IMR-90 (cell line): ENCODE data around the gene ELAVL1. TPM values are rescaled to one million over a fixed set of nuclear protein-coding genes. Genes with fewer than 3 reads are reported as not detected.
A peak's percentile ranks its signal among the peaks of the same experiment; 100 is the strongest.

Source experiments
- ATAC-seq: fragments of 200-7000 bp; cut with Tn5 transposase; 2 replicates; pipeline ENCODE4 v1.9.1; 2020; ENCODE audit warnings: low read depth, mild to moderate bottlenecking, moderate library complexity
- BruUV-seq: library from RNA; stranded (reverse); fragments of 400-500 nt; replicated peaks from 2 replicates; lab custom pipeline; 2021; lab: Mats Ljungman, UMichigan
- CTCF ChIA-PET: fragments of 300-600 bp; formaldehyde crosslinking; extraction: SDS; loops from one replicate; lab custom pipeline; 2021; ENCODE audit warnings: antibody characterized with exemption; lab: Yijun Ruan, JAX
- POLR2A ChIA-PET: fragments of 300-600 bp; sonication (Branson Sonifier 250); formaldehyde crosslinking; loops from one replicate; lab custom pipeline; 2022; ENCODE audit warnings: antibody characterized with exemption; ENCODE audit not compliant: unreplicated experiment; lab: Charles Lee
- DNase-seq: peaks from one replicate; pipeline ENCODE4 v3.0.0; 2013
- H2AFZ ChIP-seq: replicated peaks from 2 replicates; pipeline ENCODE3; 2013; ENCODE audit warnings: low read length, mild to moderate bottlenecking; ENCODE audit not compliant: poor library complexity
- H2AK5ac ChIP-seq: 2 replicates; pipeline ENCODE4 v1.6.1; 2013; ENCODE audit warnings: low read depth, low read length, inconsistent platforms
- H2AK9ac ChIP-seq: replicated peaks from 2 replicates; pipeline ENCODE3; 2013; ENCODE audit warnings: mild to moderate bottlenecking, low read depth, low read length, moderate library complexity; ENCODE audit not compliant: poor library complexity
- H2BK120ac ChIP-seq: 2 replicates; pipeline ENCODE4 v1.6.1; 2013; ENCODE audit warnings: low read depth, low read length, inconsistent platforms
- H2BK15ac ChIP-seq: 3 replicates; pipeline ENCODE4 v1.6.1; 2013; ENCODE audit warnings: low read depth, low read length, inconsistent platforms
- H2BK20ac ChIP-seq: 2 replicates; pipeline ENCODE4 v1.6.1; 2013; ENCODE audit warnings: low read depth, mild to moderate bottlenecking, inconsistent platforms, low read length, moderate library complexity
- H2BK5ac ChIP-seq: 2 replicates; pipeline ENCODE4 v1.6.1; 2013; ENCODE audit warnings: mild to moderate bottlenecking, low read depth, low read length, inconsistent platforms; ENCODE audit not compliant: poor library complexity, severe bottlenecking
- H3K14ac ChIP-seq: replicated peaks from 2 replicates; pipeline ENCODE4 v1.6.1; 2013; ENCODE audit warnings: low read depth, low read length, inconsistent platforms
- H3K18ac ChIP-seq: 2 replicates; pipeline ENCODE4 v1.6.1; 2013; ENCODE audit warnings: low read depth, low read length, control low read depth
- H3K23ac ChIP-seq: 2 replicates; pipeline ENCODE4 v1.6.1; 2013; ENCODE audit warnings: low read depth, low read length, inconsistent platforms
- H3K27ac ChIP-seq: 2 replicates; pipeline ENCODE4 v1.5.1; 2013; ENCODE audit warnings: mild to moderate bottlenecking, control low read depth, low read length; ENCODE audit not compliant: insufficient read depth
- H3K27me3 ChIP-seq: 2 replicates; pipeline ENCODE4 v1.6.1; 2013; ENCODE audit warnings: low read length; ENCODE audit not compliant: control insufficient read depth, insufficient read depth
- H3K36me3 ChIP-seq: 2 replicates; pipeline ENCODE4 v1.6.1; 2013; ENCODE audit warnings: low read length, mixed read lengths; ENCODE audit not compliant: control insufficient read depth, insufficient read depth
- H3K4ac ChIP-seq: 2 replicates; pipeline ENCODE4 v1.6.1; 2013; ENCODE audit warnings: low read depth, low read length, inconsistent platforms
- H3K4me1 ChIP-seq: 2 replicates; pipeline ENCODE4 v1.6.1; 2013; ENCODE audit warnings: low read length, mixed read lengths; ENCODE audit not compliant: control insufficient read depth, insufficient read depth
- H3K4me2 ChIP-seq: 2 replicates; pipeline ENCODE4 v1.6.1; 2013; ENCODE audit warnings: low read depth, mild to moderate bottlenecking, control low read depth, low read length, moderate library complexity
- H3K4me3 ChIP-seq: 2 replicates; pipeline ENCODE4 v1.5.1; 2013; ENCODE audit warnings: low read depth, mild to moderate bottlenecking, control low read depth, low read length, moderate library complexity; ENCODE audit not compliant: insufficient read depth
- H3K56ac ChIP-seq: 2 replicates; pipeline ENCODE4 v1.6.1; 2013; ENCODE audit warnings: low read length, inconsistent platforms; ENCODE audit not compliant: insufficient read depth; ENCODE audit errors: extremely low read depth
- H3K79me1 ChIP-seq, 2 experiments: 2 replicates each; pipeline ENCODE4 v1.6.1; 2013; ENCODE audit warnings: low read length in 2 of 2, inconsistent platforms in 1 of 2, low read depth in 1 of 2
- H3K9ac ChIP-seq: 2 replicates; pipeline ENCODE4 v1.6.1; 2013; ENCODE audit warnings: low read depth, low read length, control low read depth
- H3K9me1 ChIP-seq: 2 replicates; pipeline ENCODE4 v1.6.1; 2013; ENCODE audit warnings: low read length, inconsistent platforms; ENCODE audit not compliant: insufficient read depth
- H3K9me3 ChIP-seq: 2 replicates; pipeline ENCODE4 v1.6.1; 2013; ENCODE audit warnings: low read length; ENCODE audit not compliant: control insufficient read depth, insufficient read depth
- H4K20me1 ChIP-seq: 2 replicates; pipeline ENCODE4 v1.6.1; 2013; ENCODE audit warnings: low read length, inconsistent platforms; ENCODE audit not compliant: insufficient read depth
- H4K5ac ChIP-seq: 2 replicates; pipeline ENCODE4 v1.6.1; 2013; ENCODE audit warnings: mild to moderate bottlenecking, low read depth, low read length, control low read depth
- H4K8ac ChIP-seq, 2 experiments: 2 replicates each; pipeline ENCODE4 v1.6.1; 2013; ENCODE audit warnings: low read depth in 2 of 2, low read length in 2 of 2, control low read depth in 1 of 2, inconsistent platforms in 1 of 2
- H4K91ac ChIP-seq: 2 replicates; pipeline ENCODE4 v1.6.1; 2013; ENCODE audit warnings: low read depth, low read length, inconsistent platforms; ENCODE audit not compliant: insufficient read depth
- BHLHE40 ChIP-seq: fragments of 150-350 bp; IDR thresholded peaks from 2 replicates; pipeline ENCODE4 v1.6.1; 2016; ENCODE audit warnings: mild to moderate bottlenecking, low read depth, low read length
- CEBPB ChIP-seq: IDR thresholded peaks from 2 replicates; pipeline ENCODE4 v1.6.1; 2012; ENCODE audit warnings: low read depth, low read length, improper control_type of control experiment
- CHD1 ChIP-seq: IDR thresholded peaks from 2 replicates; pipeline ENCODE4 v1.6.1; 2012; ENCODE audit warnings: low read depth, low read length, improper control_type of control experiment
- CTCF ChIP-seq: conservative IDR thresholded peaks from 2 replicates; pipeline ENCODE4 v1.5.1; 2012; ENCODE audit warnings: mild to moderate bottlenecking, low read depth, low read length, improper control_type of control experiment
- FOS ChIP-seq: fragments of 150-350 bp; IDR thresholded peaks from 2 replicates; pipeline ENCODE4 v1.6.1; 2016; ENCODE audit warnings: low read depth, low read length
- MAFK ChIP-seq: IDR thresholded peaks from 2 replicates; pipeline ENCODE4 v1.6.1; 2012; ENCODE audit warnings: low read depth, low read length, improper control_type of control experiment
- MAZ ChIP-seq: IDR thresholded peaks from 2 replicates; pipeline ENCODE4 v1.6.1; 2012; ENCODE audit warnings: low read depth, mild to moderate bottlenecking, low read length, improper control_type of control experiment, moderate library complexity, borderline replicate concordance
- NFE2L2 ChIP-seq: fragments of 150-350 bp; IDR thresholded peaks from 2 replicates; pipeline ENCODE4 v1.6.1; 2016; ENCODE audit warnings: low read depth, mild to moderate bottlenecking, low read length
- POLR2A ChIP-seq: IDR thresholded peaks from 2 replicates; pipeline ENCODE4 v1.6.1; 2012; ENCODE audit warnings: mild to moderate bottlenecking, low read depth, low read length
- RAD21 ChIP-seq: IDR thresholded peaks from 2 replicates; pipeline ENCODE4 v1.6.1; 2012; ENCODE audit warnings: low read length, improper control_type of control experiment
- RCOR1 ChIP-seq: IDR thresholded peaks from 2 replicates; pipeline ENCODE4 v1.6.1; 2012; ENCODE audit warnings: mild to moderate bottlenecking, low read length, improper control_type of control experiment; ENCODE audit not compliant: insufficient replicate concordance
- RFX5 ChIP-seq: IDR thresholded peaks from 2 replicates; pipeline ENCODE4 v1.8.0; 2012; ENCODE audit warnings: low read depth, mild to moderate bottlenecking, low read length, moderate library complexity
- SMC3 ChIP-seq: fragments of 150-350 bp; IDR thresholded peaks from 2 replicates; pipeline ENCODE4 v1.6.1; 2016; ENCODE audit warnings: low read depth, mild to moderate bottlenecking, antibody characterized with exemption, low read length, moderate library complexity
- whole genome bisulfite sequencing, 2 experiments: methylation state at CpG; one replicate each; pipeline versions ENCODE4 v1.1.5 to v1.1.7; 2013; ENCODE audit warnings: missing lambda C conversion rate in 2 of 2; ENCODE audit not compliant: insufficient read length in 1 of 2; ENCODE audit errors: extremely low coverage in 2 of 2; 5-methylcytosine and 5-hydroxymethylcytosine counted together
- dilution Hi-C: fragments of 300-500 bp; cut with HindIII; formaldehyde crosslinking; loops from one replicate; pipeline ENCODE4 v1.14.3; 2018; ENCODE audit warnings: low sequenced_read_pairs; ENCODE audit not compliant: unreplicated experiment
- in situ Hi-C: fragments of 300-500 bp; cut with MboI; formaldehyde crosslinking; loops from 3 replicates; pipeline ENCODE4 v1.14.3; 2019; ENCODE audit warnings: low sequenced_read_pairs, inconsistent platforms, mixed read lengths
- intact Hi-C: fragments of 100-400 bp; cut with micrococcal nuclease; formaldehyde crosslinking; loops from 2 replicates; pipeline ENCODE4 v1.10.0; 2022
- polyA plus RNA-seq, 3 experiments: library from polyadenylated mRNA; depleted of rRNA; stranded (reverse); fragments of >200 nt; gene quantifications; 2 replicates each; pipeline ENCODE4 v1.2.3, GENCODE V29; 2012; ENCODE audit warnings: low replicate concordance in 1 of 3
- total RNA-seq: library from RNA; depleted of rRNA; stranded (reverse); fragments of >200 nt; gene quantifications from 2 replicates; pipeline ENCODE4 v1.2.3, GENCODE V29; 2012
- TF ChIP-seq, protein P1 (sequence below): fragments of 150-350 bp; IDR thresholded peaks from 2 replicates; pipeline ENCODE4 v1.6.1; 2017; ENCODE audit warnings: mild to moderate bottlenecking, antibody characterized with exemption, low read length, low read depth

The ELAVL1 gene
- total and polyA plus RNA-seq, 2 of the 4 experiments (the other 2 are of a cell fraction), result 55.6 to 59.0 TPM

DNA sequence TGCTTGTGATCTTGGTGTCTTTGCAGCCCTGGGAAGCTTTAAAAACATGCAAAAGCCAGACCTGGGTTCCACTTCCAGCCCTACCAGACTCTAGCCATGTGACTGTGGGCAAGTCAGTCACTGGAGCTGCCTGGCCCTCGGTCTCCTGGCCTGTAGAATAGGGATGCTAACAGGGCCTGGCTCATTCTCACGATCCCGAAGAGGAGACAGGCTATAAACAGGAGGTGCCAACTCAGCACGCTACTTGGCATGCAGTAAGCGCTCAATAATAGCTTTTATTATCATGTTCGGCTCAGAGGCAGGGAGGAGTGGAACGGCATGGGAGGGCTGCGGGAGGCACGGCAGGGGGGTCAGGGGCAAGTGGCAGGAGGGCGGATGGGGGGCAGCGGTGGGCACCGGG is 81.2 kb downstream of the ELAVL1 start:
- Histone ChIP-seq H2BK5ac (no peak overlapping the region), H2BK15ac (no peak overlapping the region), H3K23ac (no peak overlapping the region), H2AFZ (peak overlapping the region; percentile 45), H2BK20ac (no peak overlapping the region), H2BK120ac (no peak overlapping the region), H3K9ac (no peak overlapping the region), H3K79me1 (peaks cover 2 to 33% of the 10 kb centered on the region in 2 experiments; a peak in 2 of 4 replicates), H3K27ac (no peak overlapping the region), H3K9me3 (no peaks in the 10 kb centered on the region), H3K27me3 (no peaks in the 10 kb centered on the region), H3K56ac (no peak overlapping the region), H3K4ac (no peak overlapping the region), H3K36me3 (peaks cover 7% of the 10 kb centered on the region; the same call in 1 of the 2 replicates), H2AK9ac (peak overlapping the region; percentile 45), H2AK5ac (no peak overlapping the region), H3K9me1 (peaks cover 18% of the 10 kb centered on the region), H3K4me2 (no peak overlapping the region), H4K20me1 (peaks cover 23% of the 10 kb centered on the region), H4K8ac (no peak overlapping the region), H3K18ac (no peak overlapping the region), H3K14ac (no peak overlapping the region), H3K4me3 (no peak overlapping the region), H4K5ac (no peak overlapping the region), H4K91ac (no peak overlapping the region), H3K4me1 (peaks cover 28% of the 10 kb centered on the region)
- no TSS peak for BruUV-seq
- ChIA-PET CTCF (no interaction called here), POLR2A (no interaction called here)
- dilution Hi-C loops (no loop called here), in situ Hi-C loops (no loop called here), intact Hi-C loops (no loop called here)
- ATAC-seq, result no peak
- no peak for TF ChIP-seq CHD1
- TF ChIP-seq FOS, result no peak
- no peak for TF ChIP-seq BHLHE40
- no peak for TF ChIP-seq CEBPB
- no peak for TF ChIP-seq RAD21
- TF ChIP-seq RCOR1, result no peak
- TF ChIP-seq NFE2L2, result no peak
- TF ChIP-seq SMC3, result no peak
- TF ChIP-seq POLR2A, result no peak
- TF ChIP-seq MAZ, result no peak
- no peak for TF ChIP-seq RFX5
- no peak for TF ChIP-seq CTCF
- TF ChIP-seq, protein P1, sequence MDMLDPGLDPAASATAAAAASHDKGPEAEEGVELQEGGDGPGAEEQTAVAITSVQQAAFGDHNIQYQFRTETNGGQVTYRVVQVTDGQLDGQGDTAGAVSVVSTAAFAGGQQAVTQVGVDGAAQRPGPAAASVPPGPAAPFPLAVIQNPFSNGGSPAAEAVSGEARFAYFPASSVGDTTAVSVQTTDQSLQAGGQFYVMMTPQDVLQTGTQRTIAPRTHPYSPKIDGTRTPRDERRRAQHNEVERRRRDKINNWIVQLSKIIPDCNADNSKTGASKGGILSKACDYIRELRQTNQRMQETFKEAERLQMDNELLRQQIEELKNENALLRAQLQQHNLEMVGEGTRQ, result no peak
- TF ChIP-seq MAFK, result no peak
- DNase-seq, result no peak
- 94% methylated on average over 12 of the region's 12 CpGs; no CpG with 5 or more reads in 1 of the 2 experiments for WGBS, 2 experiments
